ENCODE data around the gene PNKP.

Gene PNKP

DNA sequence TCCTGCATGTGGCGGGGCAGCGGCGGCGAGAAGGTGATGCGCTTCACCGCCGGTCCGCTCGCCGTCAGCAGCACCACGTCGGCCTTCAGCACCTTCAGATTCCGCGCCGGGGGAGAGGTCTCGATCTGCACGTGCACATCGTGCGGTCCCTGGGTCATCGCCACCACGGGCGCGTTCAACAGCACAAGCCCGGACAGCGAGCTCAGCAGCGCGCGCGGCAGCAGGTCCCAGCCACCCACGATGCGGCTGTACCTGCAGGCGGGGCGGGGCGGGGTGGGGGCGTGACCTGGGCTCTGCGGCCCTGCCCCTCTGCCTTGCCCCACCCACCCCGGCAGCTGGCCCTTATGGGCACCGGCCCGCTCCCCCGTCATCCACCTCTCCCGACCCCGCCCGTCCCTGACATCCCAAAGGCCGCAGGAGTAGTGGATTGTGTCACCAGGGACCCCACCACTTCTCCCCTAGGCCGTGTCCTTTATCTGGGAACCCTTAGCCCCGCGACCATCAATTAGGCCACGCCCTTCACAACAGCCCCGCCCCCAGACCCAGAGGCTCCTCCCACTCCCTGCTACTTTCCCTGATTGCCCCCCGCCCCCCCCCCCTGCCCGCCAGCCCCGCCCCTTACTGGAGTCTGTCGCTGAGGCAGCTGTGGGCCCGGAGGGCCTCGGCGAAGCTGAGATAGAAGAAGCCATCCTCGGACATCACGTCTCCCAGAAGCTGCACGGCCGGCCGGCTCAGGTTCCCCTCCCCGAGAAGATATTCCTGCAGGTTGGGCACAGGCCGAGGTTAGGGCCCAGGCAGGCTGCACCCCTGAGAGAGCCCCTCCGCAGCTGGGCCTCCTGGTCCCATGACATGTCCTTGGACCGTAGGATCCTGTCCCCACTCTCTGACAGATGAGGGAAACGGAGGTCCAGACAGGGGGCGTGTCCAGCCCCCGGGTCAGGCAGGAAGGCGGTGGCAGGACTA lies 23.3 kb upstream of the PNKP start:
- DNase-seq (ENCODE audit: low read depth in 2 of 2): no peak

GRCh38 chr19:49889687-49890348 lies 22.4 kb upstream of the PNKP start:
- DNase-seq (ENCODE audit: low read depth in 2 of 2): no peak

- DNase-seq (ENCODE audit: low read depth in 2 of 2): no peak
These were observed 21.8 kb upstream of the PNKP start for GRCh38 chr19:49889038-49889686.

GRCh38 chr19:49888510-49888824 lies 21.1 kb upstream of the PNKP start:
- no peak for DNase-seq (ENCODE audit: low read depth in 2 of 2)

- no peak for DNase-seq (ENCODE audit: low read depth in 2 of 2)
These were observed 20.5 kb upstream of the PNKP start for GRCh38 chr19:49887665-49888509.

- DNase-seq (ENCODE audit: low read depth in 2 of 2): no peak
These were observed 19.8 kb upstream of the PNKP start for GRCh38 chr19:49887037-49887664.

DNA sequence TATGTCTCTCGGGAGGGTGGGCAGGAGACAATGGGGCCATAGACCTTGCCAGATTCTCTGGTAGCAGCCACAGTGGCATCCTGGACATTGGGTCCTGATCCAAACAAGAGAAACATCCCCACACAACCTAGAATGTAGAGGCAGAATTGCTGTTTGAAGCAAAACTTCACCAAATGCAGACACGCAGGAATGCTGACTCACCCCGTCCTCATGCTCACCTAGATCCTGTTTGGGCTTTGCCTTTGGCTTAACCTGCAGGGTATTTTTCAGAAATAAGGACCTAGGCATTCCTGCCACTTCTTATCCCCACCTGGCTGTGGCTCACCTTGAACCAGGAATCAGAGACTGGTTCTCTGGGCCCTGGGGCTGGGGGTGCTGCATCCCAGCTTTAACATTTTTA lies 17.4 kb upstream of the PNKP start:
- DNase-seq (ENCODE audit: low read depth in 2 of 2): no peak

DNA sequence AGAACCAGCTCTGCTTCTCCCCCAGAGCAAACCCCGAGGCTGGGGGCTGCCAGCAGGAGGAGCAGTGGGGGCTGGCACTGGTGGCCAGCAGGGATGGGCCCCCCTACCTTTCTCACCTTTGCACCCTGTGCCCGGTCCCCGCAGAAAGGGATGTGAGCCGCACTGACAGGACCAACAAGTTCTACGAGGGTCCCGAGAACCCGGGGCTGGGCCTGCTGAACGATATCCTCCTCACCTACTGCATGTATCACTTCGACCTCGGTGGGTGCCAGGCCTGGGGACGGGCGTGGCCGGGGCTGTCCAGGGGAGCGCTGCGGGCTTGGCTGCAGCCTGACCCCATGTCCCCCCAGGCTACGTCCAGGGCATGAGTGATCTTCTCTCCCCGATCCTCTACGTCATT lies 16.7 kb upstream of the PNKP start:
- DNase-seq (ENCODE audit: low read depth in 2 of 2): no peak

GRCh38 chr19:49883094-49883493 lies 15.7 kb upstream of the PNKP start:
- DNase-seq (ENCODE audit: low read depth in 2 of 2): no peak

- DNase-seq (ENCODE audit: low read depth in 2 of 2): no peak
These were observed 15.3 kb upstream of the PNKP start for GRCh38 chr19:49882643-49883042.

GRCh38 chr19:49881672-49882394 lies 14.5 kb upstream of the PNKP start:
- DNase-seq (ENCODE audit: low read depth in 2 of 2): no peak

GRCh38 chr19:49881186-49881585 lies 13.8 kb upstream of the PNKP start:
- no peak for DNase-seq (ENCODE audit: low read depth in 2 of 2)

- no peak for DNase-seq (ENCODE audit: low read depth in 2 of 2)
These were observed 12.9 kb upstream of the PNKP start for GRCh38 chr19:49880162-49880869.

DNA sequence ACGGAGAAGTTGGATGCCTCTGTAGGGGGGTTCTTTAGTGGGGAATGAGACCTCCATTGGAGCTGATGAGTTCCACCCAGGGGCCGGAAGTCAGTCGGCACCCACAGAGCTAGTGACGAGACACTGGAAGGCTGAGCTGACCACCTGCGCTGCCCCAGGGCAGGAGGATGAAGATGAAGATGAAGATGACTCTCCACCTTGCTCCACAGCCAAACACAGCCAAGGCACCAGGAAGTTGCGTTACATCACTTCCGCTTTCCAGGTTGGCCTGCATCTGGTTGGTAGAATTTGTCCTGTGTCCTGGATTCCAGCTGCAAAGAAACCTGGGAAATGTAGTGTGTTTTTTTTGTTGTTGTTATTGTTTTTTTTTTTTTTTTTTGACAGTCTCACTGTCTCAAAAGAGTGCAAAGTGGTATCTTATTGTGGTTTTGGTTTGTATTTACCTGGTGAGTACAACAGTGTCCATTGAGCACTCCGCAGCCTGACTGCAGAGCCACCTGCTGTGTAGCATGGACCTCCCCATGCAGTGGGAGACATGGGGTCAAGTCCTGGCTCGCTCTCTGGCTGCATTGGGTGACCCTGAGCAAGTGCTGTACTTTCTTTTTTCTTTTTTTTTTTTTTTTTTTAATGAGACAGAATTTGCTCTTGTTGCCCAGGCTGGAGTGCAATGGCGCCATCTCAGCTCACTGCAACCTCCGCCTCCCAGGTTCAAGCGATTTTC lies 12.0 kb upstream of the PNKP start:
- no peak for DNase-seq (ENCODE audit: low read depth in 2 of 2)

DNA sequence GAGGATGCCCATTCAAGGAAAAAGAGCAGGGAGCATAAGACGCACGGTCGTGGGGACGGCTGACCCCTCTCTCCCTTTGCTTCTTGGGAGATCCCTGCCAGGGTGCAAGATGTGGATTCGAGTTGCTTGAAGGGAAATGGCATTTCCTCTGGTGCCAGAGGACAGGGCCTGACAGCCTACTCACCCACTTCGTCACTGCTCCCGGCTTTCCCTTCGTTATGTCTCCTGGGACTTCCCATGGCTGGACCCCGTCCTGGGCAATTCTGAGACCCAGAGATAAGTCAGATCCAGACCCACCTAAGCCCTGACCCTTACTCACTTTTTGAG lies 11.3 kb upstream of the PNKP start:
- DNase-seq (ENCODE audit: low read depth in 2 of 2): no peak

DNA sequence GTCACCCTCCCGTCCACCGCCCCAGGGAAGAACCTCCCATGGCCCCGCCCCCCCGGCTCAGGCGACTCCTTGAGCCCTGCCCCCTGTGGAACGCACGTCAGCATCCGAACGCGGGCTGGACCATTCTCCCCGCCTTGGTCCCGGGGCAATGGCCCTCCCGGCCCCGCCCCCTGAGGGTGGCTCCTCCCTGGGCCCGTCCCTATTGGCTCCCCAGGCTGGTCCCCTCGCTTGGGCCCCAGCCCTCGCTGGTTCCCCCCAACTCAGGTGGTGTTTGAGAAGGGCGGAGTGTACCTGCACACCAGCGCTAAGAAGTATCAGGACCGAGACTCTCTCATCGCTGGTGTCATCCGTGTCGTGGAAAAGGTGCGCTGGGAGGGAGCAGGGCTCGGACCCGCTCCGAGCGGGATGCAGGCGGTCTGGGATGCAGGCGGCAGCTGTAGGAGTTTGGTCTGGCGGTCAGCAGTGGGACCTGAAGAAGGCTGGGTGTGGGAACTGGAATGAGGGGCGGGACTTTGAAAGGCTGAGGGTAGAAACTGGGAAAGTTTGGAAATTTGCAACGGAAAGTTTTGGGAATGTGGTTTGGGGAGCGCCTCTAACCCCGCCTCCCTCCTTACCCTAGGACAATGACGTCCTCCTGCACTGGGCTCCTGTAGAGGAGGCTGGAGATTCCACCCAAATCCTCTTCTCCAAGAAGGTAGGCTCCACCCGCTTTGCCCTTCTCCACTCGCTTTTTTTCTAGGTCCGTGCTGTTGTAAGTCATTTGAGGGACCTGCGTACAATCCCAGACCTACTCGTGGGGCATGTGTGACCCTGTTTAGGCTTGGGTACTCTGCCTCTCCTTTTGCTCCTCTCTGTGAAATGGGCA lies 10.7 kb upstream of the PNKP start:
- DNase-seq (ENCODE audit: low read depth in 2 of 2): peak; percentile 95

- peak; percentile 100 for DNase-seq (ENCODE audit: low read depth in 2 of 2)
These were observed 9.9 kb upstream of the PNKP start, which contains the start of the genes AKT1S1 and TBC1D17 for GRCh38 chr19:49877020-49877878. Gene AKT1S1, minus strand, starts transcription at chr19:49877355. Its CDS starts 4,060 bp downstream, at chr19:49873295. Gene TBC1D17, plus strand, starts transcription at chr19:49877702. Its CDS starts 22 bp downstream, at chr19:49877724.

Data from fibroblast of skin of left quadriceps (primary cell).